Keratinocyte (primary cell): ENCODE measurements around the gene GPR137. TPM values are rescaled to one million over a fixed set of nuclear protein-coding genes. Genes with fewer than 3 reads are reported as not detected.

ENCODE experiments used
- DNase-seq: peaks from one replicate; pipeline ENCODE4 v3.0.0-alpha.2; 2011; ENCODE audit warnings: low read depth, missing footprints, low spot score
- FAIRE-seq: peaks from 2 replicates; lab custom pipeline; 2011; peaks lifted over from hg19 to GRCh38; lab: Jason Lieb, UNC
- H2AFZ ChIP-seq: 2 replicates; pipeline ENCODE4 v1.6.0; 2012; ENCODE audit warnings: low read length, control low read depth, inconsistent platforms; ENCODE audit not compliant: control insufficient read depth
- H3K27ac ChIP-seq: 2 replicates; pipeline ENCODE4 v1.5.1; 2011; ENCODE audit warnings: low read length; ENCODE audit not compliant: control insufficient read depth, insufficient read depth
- H3K27me3 ChIP-seq: 3 replicates; pipeline ENCODE4 v1.6.0; 2011; ENCODE audit warnings: low read length; ENCODE audit not compliant: control insufficient read depth, insufficient read depth; ENCODE audit errors: extremely low read depth
- H3K36me3 ChIP-seq, 2 experiments: 2 replicates in 1 of 2; 3 replicates in 1 of 2; pipeline ENCODE4 v1.5.1; 2011; ENCODE audit warnings: low read length in 2 of 2, mild to moderate bottlenecking in 1 of 2; ENCODE audit not compliant: control insufficient read depth in 2 of 2, insufficient read depth in 2 of 2; ENCODE audit errors: extremely low read depth in 1 of 2
- H3K4me1 ChIP-seq: 3 replicates; pipeline ENCODE4 v1.5.1; 2011; ENCODE audit warnings: low read length; ENCODE audit not compliant: control insufficient read depth, insufficient read depth; ENCODE audit errors: extremely low read depth
- H3K4me2 ChIP-seq: 3 replicates; pipeline ENCODE4 v1.6.0; 2011; ENCODE audit warnings: low read depth, low read length; ENCODE audit not compliant: control insufficient read depth, insufficient read depth; ENCODE audit errors: extremely low read depth
- H3K4me3 ChIP-seq, 3 experiments: fragments of 200-600 bp in 1 of 3; sonication (generic) in 1 of 3; 2 replicates in 2 of 3; 3 replicates in 1 of 3; pipeline ENCODE4 v1.5.1; 2011 to 2016; ENCODE audit warnings: low read length in 3 of 3, mild to moderate bottlenecking in 3 of 3, control low read depth in 2 of 3, inconsistent platforms in 1 of 3, low read depth in 1 of 3, mixed read lengths in 1 of 3, mixed run types in 1 of 3, moderate library complexity in 1 of 3; ENCODE audit not compliant: control insufficient read depth in 2 of 3, insufficient read depth in 2 of 3; ENCODE audit errors: extremely low read depth in 1 of 3
- H3K79me2 ChIP-seq: 2 replicates; pipeline ENCODE4 v1.6.0; 2012; ENCODE audit warnings: low read length; ENCODE audit not compliant: control insufficient read depth, insufficient read depth
- H3K9ac ChIP-seq: 3 replicates; pipeline ENCODE4 v1.6.0; 2011; ENCODE audit warnings: low read length; ENCODE audit not compliant: control insufficient read depth, insufficient read depth; ENCODE audit errors: extremely low read depth
- H3K9me1 ChIP-seq: 3 replicates; pipeline ENCODE4 v1.6.0; 2011; ENCODE audit warnings: low read length; ENCODE audit not compliant: control insufficient read depth, insufficient read depth; ENCODE audit errors: extremely low read depth
- H3K9me3 ChIP-seq: 2 replicates; pipeline ENCODE4 v1.5.1; 2012; ENCODE audit warnings: low read depth, low read length; ENCODE audit not compliant: control insufficient read depth
- H4K20me1 ChIP-seq: 3 replicates; pipeline ENCODE4 v1.6.0; 2011; ENCODE audit warnings: low read length; ENCODE audit not compliant: control insufficient read depth, insufficient read depth; ENCODE audit errors: extremely low read depth
- CTCF ChIP-seq, 3 experiments: IDR thresholded peaks in 1 of 3; conservative IDR thresholded peaks in 1 of 3; optimal IDR thresholded peaks in 1 of 3; 2 replicates in 2 of 3; 3 replicates in 1 of 3; pipeline versions ENCODE3 to v1.5.1; 2011; ENCODE audit warnings: low read length in 3 of 3, mild to moderate bottlenecking in 3 of 3, moderate library complexity in 2 of 3, control low read depth in 1 of 3, inconsistent platforms in 1 of 3; ENCODE audit not compliant: insufficient read depth in 2 of 3; ENCODE audit errors: extremely low read depth in 1 of 3
- EZH2 ChIP-seq: IDR thresholded peaks from one replicate; pipeline ENCODE4 v1.6.1; 2012; ENCODE audit warnings: inconsistent platforms, mild to moderate bottlenecking, low read length, moderate library complexity
- dilution Hi-C: fragments of 300-500 bp; cut with MboI; formaldehyde crosslinking; loops from one replicate; pipeline ENCODE4 v1.7.0; 2020; ENCODE audit warnings: low sequenced_read_pairs; ENCODE audit not compliant: extremely low pct_ligation_motif_present
- polyA plus RNA-seq, 5 experiments: library from polyadenylated mRNA; depleted of rRNA in 3 of 5; stranded (reverse) in 3 of 5; stranded (forward) in 1 of 5; unstranded in 1 of 5; fragments of >200 nt; gene quantifications; 1 replicate in 1 of 5; 2 replicates in 3 of 5; 3 replicates in 1 of 5; pipeline versions ENCODE4 v1.2.1 to v1.2.3, GENCODE V29; 2011 to 2012; ENCODE audit warnings: missing spikeins in 2 of 5, low read depth in 1 of 5, low replicate concordance in 1 of 5

The GPR137 gene
- polyA plus RNA-seq, 1 donor (not counting 4 experiments of a cell fraction or from before 2014, with no cell fraction given), result 6.6 TPM

GRCh38 chr11:64316672-64317324 lies 31.1 kb downstream of the GPR137 start:
- H3K4me1 ChIP-seq, result peaks cover 45% of the 10 kb centered on the region
- peaks cover 32% of the 10 kb centered on the region for H3K79me2 ChIP-seq
- H3K27ac ChIP-seq, result peak overlapping the region; percentile 81
- peak; percentile 43 to 46 (median 45) for TF ChIP-seq CTCF (optimal IDR thresholded peaks at IDR 0.05 in 1 of 3, IDR thresholded peaks at IDR 0.05 in 1 of 3, conservative IDR thresholded peaks at IDR 0.05 in 1 of 3; ENCODE audit: extremely low read depth in 1 of 3, insufficient read depth in 2 of 3, low read length in 3 of 3)
- no peak for TF ChIP-seq EZH2
- DNase-seq, result no peak
- H3K4me2 ChIP-seq, result peak overlapping the region; percentile 64
- dilution Hi-C loops, result no loop called here
- no peaks in the 10 kb centered on the region for H3K9me1 ChIP-seq
- H4K20me1 ChIP-seq, result no peaks in the 10 kb centered on the region
- no peak for FAIRE-seq
- peak overlapping the region; percentile 56 to 73 (median 72) for H3K4me3 ChIP-seq
- peaks cover 22 to 35% of the 10 kb centered on the region in 2 experiments for H3K36me3 ChIP-seq
- peak overlapping the region; percentile 90 for H3K9ac ChIP-seq
- no peaks in the 10 kb centered on the region for H3K27me3 ChIP-seq
- H2AFZ ChIP-seq, result no peak overlapping the region
- H3K9me3 ChIP-seq, result no peaks in the 10 kb centered on the region

GRCh38 chr11:64317325-64317960 lies 31.8 kb downstream of the GPR137 start, which contains the start of gene TRMT112:
TRMT112 (minus strand) TSS chr11:64317559; CDS start chr11:64317526, 33 bp downstream.
- TF ChIP-seq CTCF (optimal IDR thresholded peaks at IDR 0.05 in 1 of 3, IDR thresholded peaks at IDR 0.05 in 1 of 3, conservative IDR thresholded peaks at IDR 0.05 in 1 of 3; ENCODE audit: extremely low read depth in 1 of 3, insufficient read depth in 2 of 3, low read length in 3 of 3), result no peak
- TF ChIP-seq EZH2, result no peak
- Histone ChIP-seq H3K27me3 (no peaks in the 10 kb centered on the region), H4K20me1 (no peaks in the 10 kb centered on the region), H3K9ac (peak within 1 kb of the TSS; percentile 90), H3K79me2 (peaks cover 32% of the 10 kb centered on the region), H3K9me3 (no peaks in the 10 kb centered on the region), H3K9me1 (peaks cover 2% of the 10 kb centered on the region), H3K36me3 (peaks cover 24 to 41% of the 10 kb centered on the region in 2 experiments), H3K4me3 (peak within 1 kb of the TSS; percentile 56 to 83 (median 72)), H3K27ac (peak within 1 kb of the TSS; percentile 81), H3K4me1 (peaks cover 49% of the 10 kb centered on the region), H3K4me2 (peak within 1 kb of the TSS; percentile 64), H2AFZ (peak within 1 kb of the TSS; percentile 23)
- dilution Hi-C loops, result no loop called here
- FAIRE-seq, result peak; percentile 94
- peak; percentile 97 for DNase-seq
